Stimulated activated CD4-positive, alpha-beta T cell treated with anti-CD3 and anti-CD28 coated beads, Interleukin-4, amount 100 ng/mL, for 4 hours (primary cell): ENCODE results near the gene GMDS.

Experiments
- DNase-seq, 2 experiments: peaks; one replicate each; pipeline ENCODE4 v3.0.0-alpha.2; 2020

The GMDS gene

DNA sequence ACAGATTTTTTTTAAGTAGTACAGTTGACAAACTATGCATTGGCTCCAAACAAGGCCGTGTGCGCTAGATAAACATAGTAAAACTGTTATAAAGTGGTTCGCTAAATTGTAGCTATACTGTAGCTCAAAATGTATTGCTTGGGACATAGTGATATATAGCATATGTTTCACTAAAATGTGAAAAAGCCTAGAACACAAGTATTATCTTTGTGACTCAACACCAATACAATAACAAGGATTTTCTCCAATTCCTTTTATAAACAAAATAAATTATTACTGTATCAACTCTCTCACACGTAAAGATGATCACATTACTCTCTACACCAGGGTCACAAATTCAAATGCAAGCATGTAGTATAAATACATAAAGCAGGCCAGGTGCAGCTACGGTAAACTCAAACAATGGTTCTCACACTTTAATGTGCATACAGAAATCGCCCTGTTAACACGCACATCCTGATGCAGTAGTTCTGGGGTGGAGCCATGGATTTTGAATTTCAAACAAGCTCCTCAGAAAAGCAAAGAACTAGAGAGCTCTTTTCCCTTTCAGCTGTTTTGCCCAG, 214.6 kb downstream of the GMDS start:
- no peak for DNase-seq

DNA sequence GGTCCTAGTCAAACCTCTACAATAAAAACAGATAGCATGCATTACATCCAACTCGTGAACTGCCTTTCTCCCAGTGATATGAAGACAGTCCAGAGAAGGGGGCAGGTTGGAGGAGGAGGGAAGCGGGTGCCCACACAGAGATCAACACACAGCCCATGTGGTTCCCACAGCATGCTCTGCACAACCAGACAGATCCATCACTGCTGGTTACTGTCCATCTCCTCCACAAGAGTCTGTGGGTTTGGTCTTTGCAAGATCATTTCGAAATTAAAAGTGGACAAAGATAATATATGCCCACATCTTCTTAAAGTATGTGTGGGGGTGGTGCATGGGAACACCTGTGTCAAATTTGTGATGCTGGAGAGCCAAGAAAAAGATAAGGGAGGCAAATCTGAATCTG, 215.5 kb downstream of the GMDS start:
- no peak for DNase-seq

DNA sequence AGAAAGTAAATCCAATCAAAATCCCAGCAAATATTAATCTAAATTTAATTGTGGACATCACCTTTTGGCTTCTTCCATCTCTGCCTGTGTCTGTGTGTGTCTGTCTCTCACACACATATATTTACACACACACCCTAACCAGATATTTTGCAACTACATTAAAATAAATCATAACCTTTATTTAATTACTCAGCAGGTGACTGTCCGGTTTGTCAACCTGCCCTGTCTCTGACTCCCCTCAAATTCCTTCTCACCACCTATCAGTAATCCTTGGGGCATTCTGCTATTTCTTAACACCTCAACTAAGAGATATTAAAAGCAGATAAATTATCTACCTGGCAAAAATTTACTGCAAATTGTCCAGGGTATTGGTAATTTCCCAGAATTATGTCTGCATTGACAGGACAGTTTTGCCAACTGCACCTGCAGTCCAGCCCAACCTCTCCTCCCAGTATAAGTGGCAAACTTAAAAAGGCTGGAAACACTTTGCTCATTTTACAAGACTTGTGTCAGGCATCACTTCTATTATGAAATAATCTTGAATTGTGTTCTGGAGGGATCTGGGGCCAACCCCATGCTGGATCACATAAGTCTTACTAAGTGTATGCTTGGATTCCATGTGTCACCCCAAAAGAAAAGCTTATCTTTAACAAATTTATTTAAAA, 216.1 kb downstream of the GMDS start:
- DNase-seq, result no peak

DNA sequence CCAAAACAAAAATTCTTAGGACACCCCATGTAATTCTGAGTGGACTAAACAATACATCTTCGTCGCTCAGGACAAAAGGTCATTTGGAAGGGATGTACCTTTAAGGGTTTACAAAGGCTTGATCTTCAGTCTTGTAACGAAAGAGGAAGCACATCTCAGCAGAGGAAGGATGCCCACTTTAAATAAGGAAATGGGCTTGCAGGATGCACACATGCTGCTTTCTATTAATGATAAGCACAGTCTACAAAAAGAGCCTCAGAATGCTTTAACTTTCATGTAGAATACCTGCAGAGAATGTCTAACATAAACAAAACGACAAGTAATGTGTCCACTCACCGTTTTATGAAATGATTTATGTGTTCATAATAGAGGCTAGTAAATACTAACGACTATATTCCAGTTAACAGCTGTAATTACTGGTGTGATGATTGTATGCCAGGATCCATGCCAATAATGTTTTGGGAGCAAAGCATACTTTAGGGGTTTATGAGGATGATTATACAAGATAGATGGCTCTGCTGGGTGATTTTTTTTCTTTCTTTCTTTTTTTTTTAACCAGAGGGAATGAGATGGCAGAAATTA, 216.9 kb downstream of the GMDS start:
- DNase-seq, result no peak

DNA sequence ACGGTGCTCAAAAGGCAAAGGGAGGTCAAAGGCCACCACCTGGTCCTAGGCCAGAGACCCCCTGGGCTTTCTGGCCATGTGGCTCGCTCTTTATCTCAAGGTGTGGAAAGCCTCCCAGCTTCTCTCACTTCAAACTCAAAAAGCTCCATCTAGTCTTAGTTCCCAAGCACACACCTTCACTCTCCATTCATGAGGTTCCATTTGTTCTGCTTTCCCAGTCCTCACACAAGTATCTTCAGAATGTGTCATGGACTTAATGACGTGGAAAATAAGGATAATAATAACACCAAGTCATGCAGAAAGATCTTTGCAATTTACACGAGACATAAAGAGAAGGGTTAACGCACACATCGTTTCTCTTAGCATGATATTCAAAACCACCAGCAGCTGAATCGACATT, 219.3 kb downstream of the GMDS start:
- DNase-seq, result no peak

DNA sequence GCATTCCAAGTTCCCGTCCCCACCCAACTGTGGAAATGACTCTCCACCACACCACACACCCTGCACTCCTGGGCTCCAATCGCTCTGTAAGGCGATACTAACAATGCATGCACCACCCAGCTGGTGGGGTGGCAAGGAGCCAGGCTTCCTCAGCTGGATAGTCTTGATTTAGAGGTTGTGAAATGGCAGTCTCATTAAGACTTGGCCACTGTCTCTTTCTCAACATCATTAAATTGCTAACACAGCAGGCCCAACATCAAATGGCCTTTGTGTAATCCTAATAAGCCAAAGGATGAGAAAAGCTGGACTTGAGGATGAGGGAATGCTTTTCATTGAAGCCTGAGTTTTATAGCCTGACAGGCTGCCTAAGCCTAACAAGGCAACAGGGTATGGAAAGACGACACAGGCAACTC, 223.7 kb downstream of the GMDS start:
- no peak for DNase-seq

DNA sequence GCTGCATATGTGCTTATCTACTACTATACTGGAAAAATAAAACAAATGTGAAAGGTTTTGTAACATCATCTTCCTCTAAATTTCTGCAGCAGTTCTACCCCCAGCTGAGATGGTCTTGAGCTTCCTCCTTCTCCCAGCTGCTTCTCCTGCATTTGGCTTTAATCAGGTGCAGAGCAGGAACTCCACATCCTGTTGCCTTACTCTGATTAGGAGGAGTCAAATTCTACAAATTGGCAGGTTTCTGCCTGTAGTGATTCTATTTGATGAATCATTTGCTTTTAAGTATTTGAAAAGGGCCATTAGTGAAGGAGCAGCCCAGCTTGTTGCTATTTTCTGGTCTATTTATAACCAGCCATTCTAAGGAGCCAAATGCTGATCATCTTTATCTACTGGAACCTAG, 224.5 kb downstream of the GMDS start:
- DNase-seq, result no peak

DNA sequence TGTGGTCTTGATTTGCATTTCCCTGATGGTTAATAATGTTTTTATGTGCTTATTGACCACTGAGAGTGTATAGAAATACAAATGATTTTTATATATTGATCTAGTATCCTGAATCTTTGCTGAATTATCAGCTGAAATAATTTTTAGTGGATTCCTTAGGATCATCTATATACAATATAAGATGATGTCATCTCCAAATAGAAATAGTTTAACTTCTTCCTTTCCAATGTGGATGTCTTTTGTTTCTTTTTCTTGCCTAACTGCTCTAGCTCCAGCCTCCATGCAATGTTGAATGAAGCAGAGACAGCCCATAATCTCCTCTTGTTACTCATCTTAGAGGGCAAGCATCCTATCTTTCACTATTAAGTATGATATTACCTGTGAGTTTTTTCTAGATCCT, 226.4 kb downstream of the GMDS start:
- DNase-seq, result no peak

DNA sequence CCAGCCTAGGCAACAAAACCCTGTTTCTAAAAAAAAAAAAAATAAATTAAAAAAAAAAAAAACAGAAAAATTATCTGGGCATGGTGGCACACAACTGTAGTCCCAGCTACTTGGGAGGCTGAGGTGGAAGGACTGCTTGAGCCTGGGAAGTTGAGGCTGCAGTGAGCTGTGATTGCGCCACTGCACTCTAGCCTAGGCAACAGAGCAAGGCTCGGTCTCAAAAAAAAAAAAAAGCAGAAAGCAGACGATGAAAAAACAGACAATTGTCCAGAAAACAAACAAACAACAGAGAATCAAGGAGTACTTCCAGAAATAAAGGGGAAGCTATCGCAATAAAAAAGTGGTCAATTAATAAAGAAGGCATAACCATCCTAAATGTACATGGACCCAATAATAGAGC, 229.4 kb downstream of the GMDS start:
- DNase-seq, result no peak

DNA sequence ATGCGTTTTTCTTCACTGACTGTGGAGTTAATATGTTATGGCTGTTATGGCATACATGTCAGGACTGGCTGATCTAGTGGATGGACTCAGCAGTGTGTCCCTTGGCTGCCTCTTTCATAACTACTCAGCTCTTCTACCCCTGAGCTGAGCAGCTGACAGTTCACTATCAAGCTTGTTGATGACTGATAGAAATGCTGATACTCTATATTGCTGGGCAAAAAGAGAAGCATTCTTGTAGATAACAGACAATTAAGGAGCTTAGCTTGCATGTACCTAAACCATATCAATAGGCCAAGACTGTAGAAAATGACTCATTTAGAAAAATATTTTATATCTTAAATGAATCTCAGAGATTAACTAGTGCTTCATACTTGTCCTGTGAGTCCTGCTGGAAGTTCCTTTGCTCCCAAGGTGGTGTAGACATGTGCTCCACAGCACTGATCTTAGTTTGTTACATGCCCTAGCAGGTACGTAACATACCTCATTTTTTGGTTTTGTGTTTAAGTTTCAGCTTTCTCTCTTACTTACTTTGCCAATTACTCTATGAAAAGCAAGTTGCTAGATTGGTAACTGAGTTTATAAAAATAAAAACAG, 236.9 kb downstream of the GMDS start:
- no peak for DNase-seq

DNA sequence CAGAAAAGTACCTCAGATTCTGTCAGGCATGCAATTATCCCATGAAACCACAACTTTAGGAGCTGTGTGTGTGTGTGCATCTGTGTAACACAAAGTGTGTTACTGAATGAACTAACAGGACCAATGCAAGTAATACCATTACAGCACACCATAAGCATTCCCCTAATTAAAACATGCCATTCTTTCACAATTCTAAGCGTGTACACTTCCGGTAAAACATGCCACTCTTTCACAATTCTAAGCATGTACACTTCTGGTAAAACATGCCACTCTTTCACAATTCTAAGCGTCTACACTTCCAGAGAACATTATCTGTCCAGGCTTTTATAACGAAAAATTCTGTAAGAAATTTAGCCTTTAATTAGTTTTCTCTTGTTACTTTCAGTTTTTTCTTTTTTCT, 238.2 kb downstream of the GMDS start:
- no peak for DNase-seq

DNA sequence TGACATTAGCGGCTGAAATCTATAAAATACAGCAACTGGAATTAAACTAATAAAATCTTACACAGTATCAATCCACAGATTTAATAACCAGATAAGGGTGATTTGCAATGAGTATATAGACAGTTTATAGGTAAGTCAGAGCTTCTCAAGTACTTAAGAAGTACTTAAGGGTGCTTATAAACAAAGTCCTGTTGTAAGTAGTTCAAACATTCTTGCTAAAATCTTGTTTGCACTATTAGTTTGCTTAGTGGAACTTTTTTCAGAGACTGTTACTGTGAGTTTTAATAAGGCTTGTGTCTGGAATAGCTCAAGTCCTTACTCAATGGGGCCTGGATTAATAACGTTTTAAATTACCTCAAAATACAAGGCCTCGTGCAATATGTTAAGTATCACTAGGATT, 240.5 kb downstream of the GMDS start:
- DNase-seq, result no peak

DNA sequence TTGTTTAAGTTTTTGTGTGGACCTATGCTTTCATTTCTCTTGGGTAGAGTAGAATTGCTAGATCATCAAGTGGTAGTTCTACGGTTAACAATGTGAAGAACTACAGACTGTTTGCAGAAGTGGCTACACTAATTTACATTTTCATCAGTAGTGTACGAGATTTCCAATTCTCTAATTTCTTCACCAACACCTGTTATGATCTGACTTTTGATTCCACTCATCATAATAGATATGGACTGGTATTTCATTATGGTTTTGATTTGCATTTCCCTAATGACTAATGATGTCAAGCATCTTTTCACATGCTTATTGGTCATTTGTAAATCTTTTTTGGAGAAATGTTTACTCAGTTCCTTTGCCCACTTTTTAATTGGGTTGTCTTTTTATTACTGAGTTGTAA, 244.4 kb downstream of the GMDS start:
- DNase-seq, result no peak

DNA sequence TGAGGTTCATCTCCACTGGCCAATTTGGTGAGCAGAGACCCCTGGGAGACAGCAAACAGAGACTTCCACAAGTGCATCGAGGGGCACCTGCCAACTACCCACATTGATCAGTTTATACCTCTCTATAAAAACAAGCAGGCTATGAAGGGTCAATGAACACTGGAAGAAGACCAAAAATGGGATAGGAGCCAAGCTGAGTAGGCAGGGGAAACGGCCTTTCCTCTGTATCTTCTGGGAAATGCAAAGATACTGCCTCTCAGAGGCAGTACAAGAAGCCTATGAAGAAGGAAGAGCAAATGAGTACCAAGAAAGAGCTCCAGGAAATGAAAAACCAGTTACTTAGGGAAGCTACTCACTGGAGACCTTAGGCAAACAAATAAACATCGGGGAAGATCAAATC, 247.7 kb downstream of the GMDS start:
- DNase-seq, result no peak

DNA sequence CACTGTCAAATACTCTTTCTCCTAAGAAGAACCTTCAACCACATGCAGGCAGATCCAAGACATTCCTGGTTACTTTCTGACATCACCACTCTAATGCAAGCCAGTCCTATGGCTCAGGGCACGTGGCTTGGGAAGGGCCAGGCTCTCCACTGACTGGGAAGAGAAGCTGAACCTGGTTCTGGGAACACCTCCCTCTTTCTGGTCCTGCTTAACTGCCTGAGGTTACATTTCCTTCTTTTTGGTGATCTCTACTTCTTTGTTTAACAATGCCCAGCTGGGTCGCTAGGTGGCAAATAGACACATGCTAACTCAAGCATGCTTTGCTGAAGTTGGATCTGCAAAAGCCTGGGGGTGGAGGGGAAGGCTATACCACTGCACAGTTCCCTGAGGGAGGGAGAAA, 249.8 kb downstream of the GMDS start:
- no peak for DNase-seq

DNA sequence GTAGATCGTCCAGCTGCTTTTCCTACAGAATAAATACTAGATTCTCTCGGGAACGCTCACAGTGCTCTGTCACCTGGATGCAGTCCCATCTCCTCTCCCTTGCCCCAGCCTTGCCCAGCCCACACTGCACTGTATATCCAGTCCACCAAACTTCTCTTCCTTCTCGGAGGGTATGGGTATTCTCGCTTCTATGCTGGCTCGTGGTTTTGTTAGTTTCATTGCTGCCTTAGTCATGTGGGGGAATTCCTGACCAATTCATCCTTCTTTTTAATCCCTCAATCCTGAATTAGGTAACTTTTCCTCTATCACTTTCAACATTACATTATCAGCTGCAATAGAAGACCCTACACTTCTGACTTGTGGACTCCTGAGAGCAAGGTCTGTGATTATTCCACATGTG, 252.4 kb downstream of the GMDS start:
- no peak for DNase-seq

DNA sequence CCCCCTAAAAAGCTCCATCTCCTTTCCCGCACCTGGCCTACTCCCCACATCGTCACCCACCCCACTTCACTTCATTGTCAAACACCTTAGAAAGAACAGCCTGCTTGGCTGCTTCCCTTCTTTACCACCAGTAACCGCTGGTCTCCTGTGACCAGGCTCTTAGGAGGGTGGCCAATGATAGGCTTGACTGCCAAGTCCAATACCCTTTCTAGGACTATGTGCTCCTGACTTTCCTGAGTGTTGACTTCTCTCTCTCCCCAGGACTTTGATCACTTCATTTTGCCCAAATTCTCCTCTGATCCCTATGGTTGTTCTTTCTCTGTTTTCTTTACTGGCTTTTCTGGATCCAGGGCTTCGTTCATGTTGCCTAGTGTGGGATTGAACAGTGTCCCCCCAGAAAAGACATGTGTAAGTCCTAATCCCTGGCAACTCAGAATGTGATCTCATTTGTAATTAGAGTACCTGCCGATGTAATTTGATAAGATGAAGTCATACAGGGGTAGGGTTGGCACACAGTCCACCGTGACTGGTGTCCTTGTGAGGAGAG, 254.0 kb downstream of the GMDS start:
- no peak for DNase-seq

DNA sequence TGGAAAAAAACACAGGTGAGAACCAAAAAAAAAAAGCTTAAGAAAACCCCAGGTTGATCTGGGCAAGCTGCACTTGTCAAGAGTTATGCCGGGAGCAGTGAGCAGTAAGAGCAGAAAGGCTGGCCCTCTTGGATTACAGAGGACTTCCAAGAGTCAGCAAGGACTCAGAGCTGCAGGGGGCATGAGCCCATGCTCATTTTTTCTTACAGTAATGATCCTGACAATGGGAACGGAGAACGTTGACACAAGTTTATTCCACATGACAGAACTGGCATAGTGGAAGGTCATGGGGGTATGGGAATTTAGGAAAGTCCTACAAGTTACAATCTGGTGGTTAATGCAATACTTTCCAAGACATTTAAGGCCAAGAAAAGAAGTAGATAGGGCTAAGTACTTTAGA, 256.6 kb downstream of the GMDS start:
- DNase-seq, result no peak

DNA sequence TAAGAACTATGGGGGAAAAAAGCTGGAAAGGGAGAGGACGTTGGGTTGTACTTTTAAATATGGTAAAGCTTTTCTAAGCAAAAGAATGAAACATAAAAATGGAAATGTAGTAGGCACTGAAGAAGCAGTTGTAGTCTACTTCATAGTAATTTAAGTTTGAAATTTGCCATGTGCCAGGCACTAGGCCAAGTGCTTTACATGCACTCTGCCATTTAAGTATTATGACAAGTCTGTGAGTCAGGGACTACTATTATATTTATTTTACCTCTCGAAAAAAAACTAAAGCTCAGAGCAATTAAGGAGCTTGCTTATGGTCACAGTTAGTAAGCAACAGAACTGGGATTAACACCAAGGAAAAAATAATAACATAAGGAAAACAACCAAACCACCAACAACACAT, 257.8 kb downstream of the GMDS start:
- no peak for DNase-seq

DNA sequence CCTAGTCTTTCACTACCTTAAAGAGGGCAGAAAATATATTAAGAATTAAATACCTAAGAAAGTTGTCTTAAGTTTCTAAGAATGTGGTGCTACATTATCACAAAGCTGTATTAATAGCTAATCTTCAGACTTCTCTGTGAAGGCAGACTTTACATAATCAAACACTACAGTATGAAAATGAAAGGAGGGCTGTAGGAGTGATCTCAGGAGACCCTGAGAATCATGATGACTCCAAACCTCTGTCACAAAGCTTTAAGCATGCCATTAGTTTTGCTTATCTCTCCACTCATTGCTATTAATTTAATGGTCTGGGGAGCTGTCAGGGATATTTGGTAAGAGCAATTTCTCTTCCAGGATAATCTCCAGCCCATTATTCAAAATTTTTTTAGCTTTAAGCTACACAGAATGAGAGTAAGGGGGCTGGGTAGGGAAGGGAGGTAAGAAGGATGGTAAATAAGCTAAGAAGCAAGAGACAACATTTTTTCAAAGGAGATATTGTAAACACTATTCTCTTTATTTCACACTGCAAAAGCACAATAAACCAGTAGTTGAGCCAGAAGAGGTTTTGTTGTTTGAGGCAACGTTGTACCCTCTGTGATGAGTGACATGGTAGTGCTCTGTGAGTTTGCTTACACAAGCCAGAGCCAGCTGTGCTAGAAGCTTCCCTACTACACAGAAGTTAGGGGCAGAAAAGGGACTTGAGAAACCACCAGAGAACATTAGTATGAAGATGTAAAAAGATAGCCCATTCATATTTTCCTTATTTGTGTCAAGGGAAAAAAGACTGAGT, 258.8 kb downstream of the GMDS start:
- DNase-seq, result no peak

DNA sequence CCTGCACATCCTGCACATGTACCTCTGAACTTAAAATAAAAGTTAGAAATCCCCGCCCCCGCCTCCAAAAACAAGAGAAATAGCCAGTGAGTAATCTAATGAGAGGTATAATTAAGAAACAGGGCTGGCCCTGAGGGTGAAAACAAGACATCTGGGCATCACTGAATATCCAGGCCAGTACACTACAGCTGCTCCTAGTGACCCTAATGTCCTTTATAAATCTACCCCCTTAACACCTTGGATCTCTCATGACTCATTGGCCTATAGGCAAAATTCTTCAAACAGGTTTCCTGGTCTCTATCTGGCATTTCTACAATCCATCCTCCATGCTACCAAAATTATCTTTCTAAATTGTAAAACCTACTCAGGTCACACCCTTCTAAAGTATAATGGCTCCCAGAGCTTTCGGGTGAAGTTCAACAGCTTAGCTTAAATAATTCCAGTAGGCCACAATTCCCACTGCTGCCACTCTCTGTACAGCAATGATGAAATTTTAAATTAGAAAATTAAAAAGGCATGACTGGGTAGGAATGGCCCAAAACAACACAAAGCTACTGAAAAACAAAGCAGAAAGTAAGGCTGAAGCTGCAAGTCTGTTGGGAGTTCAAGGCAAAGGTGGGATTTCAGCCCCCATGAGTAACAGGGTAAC, 260.9 kb downstream of the GMDS start:
- DNase-seq, result no peak

DNA sequence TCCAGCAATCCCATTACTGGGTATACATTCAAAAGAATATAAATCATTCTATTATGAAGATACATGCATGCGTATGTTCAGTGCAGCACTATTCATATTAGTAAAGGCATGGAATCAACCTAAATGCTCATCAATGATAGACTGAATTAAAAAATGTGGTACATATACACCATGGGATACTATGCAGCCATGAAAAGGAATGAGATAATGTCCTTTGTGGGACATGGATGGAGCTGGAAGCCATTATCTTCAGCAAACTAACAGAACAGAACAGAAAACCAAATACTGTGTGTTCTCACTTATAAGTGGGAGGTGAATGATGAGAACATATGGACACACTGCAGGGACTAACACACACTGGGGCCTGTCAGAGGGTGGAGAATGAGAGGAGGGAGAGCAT, 261.6 kb downstream of the GMDS start:
- no peak for DNase-seq

DNA sequence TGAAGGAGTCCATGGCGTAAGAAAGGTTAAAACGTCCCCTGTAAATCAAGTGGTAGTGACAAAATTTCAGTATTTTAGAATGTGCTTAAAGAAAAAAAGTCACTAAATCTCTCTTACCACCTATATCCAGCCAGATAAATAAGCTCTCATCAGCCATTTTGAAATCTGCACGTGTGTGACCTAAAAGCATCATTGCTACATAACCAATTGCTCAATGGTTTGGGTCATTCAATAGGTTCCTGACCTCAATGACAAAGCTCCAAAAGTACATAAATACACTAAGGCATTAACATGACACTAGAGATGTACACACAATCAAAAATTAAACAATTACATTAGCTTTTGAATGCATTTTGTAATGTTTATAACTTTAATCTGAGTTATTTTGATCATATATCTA, 272.4 kb downstream of the GMDS start:
- no peak for DNase-seq
